Measurements from ENCODE around the gene PASK.
A peak's percentile ranks its signal among the peaks of the same experiment; 100 is the strongest.

PASK gene

DNA sequence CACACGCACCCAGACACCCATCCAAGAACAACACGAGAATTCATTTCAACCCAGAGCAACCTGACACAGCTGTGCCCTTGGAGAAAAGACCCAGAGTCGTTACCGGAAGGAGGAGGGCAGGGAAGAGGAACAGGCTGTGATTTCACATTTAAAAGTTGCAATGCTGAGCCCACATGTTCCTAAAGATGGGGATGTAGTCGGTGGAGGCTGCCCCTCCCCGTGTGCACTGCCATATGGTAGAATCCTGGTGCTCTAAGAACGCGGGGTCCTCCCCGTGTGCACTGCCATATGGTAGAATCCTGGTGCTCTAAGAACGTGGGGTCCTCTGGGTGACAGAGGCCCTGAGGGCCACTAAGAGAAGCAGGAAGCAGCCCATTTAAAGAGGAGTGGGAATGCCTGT lies 58.1 kb downstream of the PASK start:
- Histone ChIP-seq H3K4me1 (no peaks in the 10 kb centered on the region), H3K27ac (no peak overlapping the region), H3K9ac (no peak overlapping the region), H3K79me2 (peaks cover 2% of the 10 kb centered on the region), H3K4me3 (ENCODE audit: low read depth, low read length) (no peak overlapping the region), H3K27me3 (ENCODE audit: control insufficient read depth, insufficient read depth, low read length) (no peaks in the 10 kb centered on the region), H3K36me3 (ENCODE audit: control insufficient read depth, insufficient read depth, low read length) (no peaks in the 10 kb centered on the region), H3K9me3 (ENCODE audit: control insufficient read depth, low read length) (no peaks in the 10 kb centered on the region), H3K4me2 (ENCODE audit: low read length) (no peak overlapping the region), H2AFZ (no peak overlapping the region)
- TF ChIP-seq, protein P1, sequence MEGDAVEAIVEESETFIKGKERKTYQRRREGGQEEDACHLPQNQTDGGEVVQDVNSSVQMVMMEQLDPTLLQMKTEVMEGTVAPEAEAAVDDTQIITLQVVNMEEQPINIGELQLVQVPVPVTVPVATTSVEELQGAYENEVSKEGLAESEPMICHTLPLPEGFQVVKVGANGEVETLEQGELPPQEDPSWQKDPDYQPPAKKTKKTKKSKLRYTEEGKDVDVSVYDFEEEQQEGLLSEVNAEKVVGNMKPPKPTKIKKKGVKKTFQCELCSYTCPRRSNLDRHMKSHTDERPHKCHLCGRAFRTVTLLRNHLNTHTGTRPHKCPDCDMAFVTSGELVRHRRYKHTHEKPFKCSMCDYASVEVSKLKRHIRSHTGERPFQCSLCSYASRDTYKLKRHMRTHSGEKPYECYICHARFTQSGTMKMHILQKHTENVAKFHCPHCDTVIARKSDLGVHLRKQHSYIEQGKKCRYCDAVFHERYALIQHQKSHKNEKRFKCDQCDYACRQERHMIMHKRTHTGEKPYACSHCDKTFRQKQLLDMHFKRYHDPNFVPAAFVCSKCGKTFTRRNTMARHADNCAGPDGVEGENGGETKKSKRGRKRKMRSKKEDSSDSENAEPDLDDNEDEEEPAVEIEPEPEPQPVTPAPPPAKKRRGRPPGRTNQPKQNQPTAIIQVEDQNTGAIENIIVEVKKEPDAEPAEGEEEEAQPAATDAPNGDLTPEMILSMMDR (IDR thresholded peaks at IDR 0.05) = no peak

DNA sequence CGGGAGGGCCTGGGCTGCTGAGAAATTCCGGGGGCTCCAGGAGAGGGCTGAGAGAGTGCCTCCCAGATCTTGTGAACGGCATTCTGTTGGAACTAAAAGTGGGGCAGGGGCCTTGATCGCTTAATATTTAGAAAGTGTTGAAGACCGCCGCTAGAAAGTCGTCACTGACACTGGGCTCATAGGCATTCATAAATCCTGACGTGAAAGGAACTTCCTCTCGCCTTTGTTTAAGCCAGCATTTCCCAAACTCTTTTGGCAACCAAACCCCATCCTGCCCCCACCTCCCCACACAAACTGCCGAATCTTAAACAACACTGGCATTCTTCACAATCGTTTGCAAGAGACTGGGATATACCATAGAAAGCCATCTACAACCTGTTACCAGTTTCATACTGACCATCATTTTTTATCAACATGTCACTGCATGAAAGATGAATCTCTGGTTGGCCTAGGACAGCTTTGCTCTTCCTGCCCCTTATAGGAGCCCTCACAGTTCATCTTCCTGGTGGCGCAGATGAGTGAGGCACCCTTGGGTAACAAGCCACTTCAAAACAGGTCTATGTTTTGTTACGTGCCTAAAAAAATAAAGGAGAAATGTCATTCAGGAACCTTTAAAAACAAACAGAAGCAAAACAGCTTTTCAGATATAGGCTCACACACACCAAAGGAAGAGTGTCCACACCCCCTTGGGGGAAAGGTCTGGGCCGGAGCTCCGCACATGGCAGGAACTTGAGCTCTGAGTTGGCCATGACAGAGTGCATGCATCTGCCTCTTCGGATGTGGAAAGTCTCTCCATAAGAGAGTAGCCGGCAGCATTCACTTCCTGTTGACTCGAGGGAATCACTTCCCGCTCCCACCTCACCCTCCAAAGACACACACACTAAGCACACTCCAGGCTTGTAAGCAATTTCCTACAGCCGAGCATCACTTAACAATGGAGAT lies 60.2 kb downstream of the PASK start:
- H2AFZ ChIP-seq = no peak overlapping the region
- no peaks in the 10 kb centered on the region for H3K27me3 ChIP-seq (ENCODE audit: control insufficient read depth, insufficient read depth, low read length)
- H3K9ac ChIP-seq = no peak overlapping the region
- H3K4me3 ChIP-seq (ENCODE audit: low read depth, low read length) = no peak overlapping the region
- H3K27ac ChIP-seq = peak overlapping the region; percentile 58
- no peaks in the 10 kb centered on the region for H3K4me1 ChIP-seq
- H3K79me2 ChIP-seq = peaks cover 2% of the 10 kb centered on the region
- no peak overlapping the region for H3K4me2 ChIP-seq (ENCODE audit: low read length)
- H3K9me3 ChIP-seq (ENCODE audit: control insufficient read depth, low read length) = no peaks in the 10 kb centered on the region
- TF ChIP-seq, protein P1 (IDR thresholded peaks at IDR 0.05) = no peak
- no peaks in the 10 kb centered on the region for H3K36me3 ChIP-seq (ENCODE audit: control insufficient read depth, insufficient read depth, low read length)

DNA sequence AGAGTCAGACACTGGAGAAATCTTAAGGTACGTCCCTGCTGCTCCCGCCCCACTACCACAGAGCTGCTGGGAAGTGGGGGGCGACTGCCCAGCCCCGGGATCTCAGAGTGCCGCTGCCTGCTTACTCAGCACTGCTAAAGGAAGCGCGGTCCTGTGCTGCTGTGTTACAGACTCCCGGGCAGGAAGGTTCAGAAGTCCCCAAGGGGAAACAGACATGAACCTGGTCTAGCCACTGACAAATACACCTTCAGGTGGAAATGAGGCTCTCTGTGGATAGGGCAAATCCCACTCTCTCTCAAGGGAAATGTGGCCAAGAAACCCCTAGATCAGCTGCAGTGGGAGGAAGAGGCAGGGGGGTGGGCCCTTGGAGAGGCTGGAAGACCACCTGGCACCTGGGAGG lies 60.9 kb downstream of the PASK start:
- no peak overlapping the region for H2AFZ ChIP-seq
- no peak overlapping the region for H3K4me2 ChIP-seq (ENCODE audit: low read length)
- no peaks in the 10 kb centered on the region for H3K9me3 ChIP-seq (ENCODE audit: control insufficient read depth, low read length)
- H3K79me2 ChIP-seq = peaks cover 2% of the 10 kb centered on the region
- TF ChIP-seq, protein P1 (IDR thresholded peaks at IDR 0.05) = no peak
- no peaks in the 10 kb centered on the region for H3K36me3 ChIP-seq (ENCODE audit: control insufficient read depth, insufficient read depth, low read length)
- H3K27ac ChIP-seq = peak overlapping the region; percentile 58
- no peak overlapping the region for H3K9ac ChIP-seq
- H3K4me3 ChIP-seq (ENCODE audit: low read depth, low read length) = no peak overlapping the region
- no peaks in the 10 kb centered on the region for H3K4me1 ChIP-seq
- no peaks in the 10 kb centered on the region for H3K27me3 ChIP-seq (ENCODE audit: control insufficient read depth, insufficient read depth, low read length)

DNA sequence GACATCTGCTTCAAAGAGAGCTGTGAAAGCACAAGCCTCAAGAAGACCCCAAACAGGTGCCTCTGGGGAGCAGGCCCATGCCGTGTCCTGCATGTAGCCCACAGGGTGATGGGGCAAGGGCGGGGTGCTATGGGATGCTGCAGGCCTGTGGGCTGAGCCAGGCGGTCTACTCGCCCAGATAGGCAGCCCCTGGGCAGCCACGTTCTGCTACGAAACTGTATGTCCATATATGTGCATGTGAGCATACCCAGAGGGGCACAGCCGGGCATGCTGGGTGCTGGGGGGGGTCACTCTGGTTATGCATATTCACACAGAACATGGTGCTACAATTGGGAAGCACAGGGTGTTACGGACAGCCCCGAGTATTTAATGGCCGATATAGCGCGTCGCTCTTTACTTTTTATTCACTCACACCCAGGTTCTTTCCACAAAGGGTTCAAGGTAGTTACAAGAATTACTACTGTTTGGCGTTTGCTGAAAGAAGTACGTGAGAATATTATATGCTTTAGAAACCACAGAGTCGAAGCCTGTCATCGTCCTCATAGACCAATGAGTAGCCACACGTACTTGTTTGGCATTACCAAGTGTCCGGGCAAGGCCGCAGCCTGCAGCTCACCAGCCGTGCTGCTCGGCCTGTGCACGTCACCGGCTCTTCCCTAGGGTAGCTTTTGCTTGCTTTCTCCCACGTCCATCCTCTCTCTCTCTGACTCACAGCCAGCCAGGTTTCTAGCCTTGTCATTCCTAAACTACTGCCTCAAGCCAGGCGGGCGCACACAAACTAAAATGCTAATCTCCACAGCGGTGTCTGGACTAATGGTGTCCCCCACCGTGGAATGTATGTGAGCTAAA lies 61.6 kb downstream of the PASK start:
- H3K9ac ChIP-seq = no peak overlapping the region
- TF ChIP-seq, protein P1 (IDR thresholded peaks at IDR 0.05) = no peak
- H3K36me3 ChIP-seq (ENCODE audit: control insufficient read depth, insufficient read depth, low read length) = no peaks in the 10 kb centered on the region
- peak overlapping the region; percentile 58 for H3K27ac ChIP-seq
- H3K9me3 ChIP-seq (ENCODE audit: control insufficient read depth, low read length) = no peaks in the 10 kb centered on the region
- no peaks in the 10 kb centered on the region for H3K27me3 ChIP-seq (ENCODE audit: control insufficient read depth, insufficient read depth, low read length)
- H3K4me2 ChIP-seq (ENCODE audit: low read length) = no peak overlapping the region
- no peak overlapping the region for H3K4me3 ChIP-seq (ENCODE audit: low read depth, low read length)
- H3K79me2 ChIP-seq = peaks cover 2% of the 10 kb centered on the region
- H3K4me1 ChIP-seq = no peaks in the 10 kb centered on the region
- no peak overlapping the region for H2AFZ ChIP-seq
